Ovary (tissue), 9 donors: ENCODE measurements around the gene UQCRH. TPM values are rescaled to one million over a fixed set of nuclear protein-coding genes. Genes with fewer than 3 reads are reported as not detected.

Source experiments
- DNase-seq, 5 donors: peaks; one replicate each; pipeline ENCODE4 v3.0.0-alpha.2; 2019 to 2020
- H3K27ac ChIP-seq, 2 donors: fragments of 200-600 bp; one replicate each; pipeline versions ENCODE4 v1.5.1 to v1.8.0; 2019 to 2022
- H3K27me3 ChIP-seq: fragments of 200-600 bp; one replicate; pipeline ENCODE4 v1.8.0; 2022
- H3K36me3 ChIP-seq: fragments of 200-600 bp; sonication (generic); one replicate; pipeline ENCODE4 v1.5.1; 2019
- H3K4me1 ChIP-seq: one replicate; pipeline ENCODE4 v1.8.1; 2013; ENCODE audit warnings: mild to moderate bottlenecking, moderate library complexity; ENCODE audit not compliant: insufficient read depth
- H3K4me3 ChIP-seq: fragments of 200-600 bp; sonication (generic); one replicate; pipeline ENCODE4 v1.5.1; 2017
- H3K9me3 ChIP-seq, 2 donors: fragments of 200-600 bp in 1 of 2; sonication (generic) in 1 of 2; one replicate each; pipeline versions ENCODE4 v1.5.1 to v1.8.1; 2013 to 2019; ENCODE audit warnings: mild to moderate bottlenecking in 1 of 2, moderate library complexity in 1 of 2
- CTCF ChIP-seq, 3 donors: fragments of 450-650 bp in 2 of 3; fragments of 200-600 bp in 1 of 3; IDR thresholded peaks; one replicate each; pipeline versions ENCODE4 v1.5.1 to v1.8.0; 2016 to 2022; ENCODE audit warnings: antibody characterized with exemption in 3 of 3, mild to moderate bottlenecking in 1 of 3
- EP300 ChIP-seq: sonication (generic); formaldehyde crosslinking; IDR thresholded peaks from one replicate; pipeline ENCODE4 v1.6.1; 2017; ENCODE audit warnings: antibody characterized with exemption
- POLR2A ChIP-seq: fragments of 450-650 bp; IDR thresholded peaks from one replicate; pipeline ENCODE4 v1.6.1; 2017; ENCODE audit warnings: antibody characterized with exemption, mild to moderate bottlenecking, moderate library complexity
- WGBS, 3 donors: extraction: QIAGEN DNeasy Blood & Tissue Kit in 1 of 3; methylation state at CpG; one replicate each; pipeline versions ENCODE4 v1.1.5 to v1.1.7; 2013 to 2017; 5-methylcytosine and 5-hydroxymethylcytosine counted together
- intact Hi-C, 4 donors: fragments of 100-400 bp; cut with DNase I; formaldehyde crosslinking; loops; one replicate each; pipeline versions ENCODE4 v1.11.0 to v1.15.1; 2022 to 2023
- polyA plus RNA-seq, 2 donors: library from polyadenylated mRNA; stranded (reverse); fragments of 200-250 nt in 1 of 2; fragments of 350-450 nt in 1 of 2; fragmentation: Illumina TruSeq in 1 of 2; extraction: RNeasy Lipid Tissue Mini Kit (QIAGEN cat#74804) in 1 of 2; gene quantifications; one replicate each; pipeline ENCODE4 v1.2.3, GENCODE V29; 2013 to 2014
- total RNA-seq, 7 donors: library from RNA; depleted of rRNA in 2 of 7; stranded (reverse); fragments of >200 nt in 2 of 7; fragmentation: NEBNext Ultra II Directional in 3 of 7; extraction: Animal tissue kit (Norgen Biotek cat#: 25700) in 3 of 7; gene quantifications; one replicate each; pipeline versions ENCODE4 v1.1.0 to v1.2.4, GENCODE V29; 2016 to 2023
- donor health status: DM: no; HTN: no; CAD: no; lungs with moderate emphysema.
- donor health status: DM: no; HTN: no; CAD: no.
- donor health status: Bipolar disorder and iron deficiency.
- donor health status: DM: yes; HTN: yes; CAD: no.
- donor health status: DM: no; HTN: no; CAD: no.
- donor health status: DM: yes; HTN: yes; CAD: no.

The UQCRH gene
- total and polyA plus RNA-seq, 9 donors: 140 to 453 (median 217) TPM

GRCh38 chr1:46284058-46284457, 19.4 kb upstream of the UQCRH start:
- no peak for DNase-seq
- no peaks in the 10 kb centered on the region for H3K27me3 ChIP-seq
- TF ChIP-seq EP300 (no peak), CTCF (IDR thresholded peaks at IDR 0.05) (no peak), POLR2A (no peak)
- H3K27ac ChIP-seq: no peak overlapping the region
- 71 to 84% (median 82%) methylated on average over 1 of the region's 1 CpG for WGBS, 3 donors
- intact Hi-C loops: no loop called here
- no peak overlapping the region for H3K4me3 ChIP-seq
- no peaks in the 10 kb centered on the region for H3K4me1 ChIP-seq
- no peaks in the 10 kb centered on the region for H3K36me3 ChIP-seq
- H3K9me3 ChIP-seq: no peaks in the 10 kb centered on the region

- no peaks in the 10 kb centered on the region for H3K36me3 ChIP-seq
- WGBS, 3 donors: 73 to 84% (median 81%) methylated on average over 3 of the region's 3 CpGs
- no peak for DNase-seq
These were observed 18.6 kb upstream of the UQCRH start for GRCh38 chr1:46284597-46285564.

GRCh38 chr1:46285730-46286477, 17.6 kb upstream of the UQCRH start:
- DNase-seq: no peak
- Histone ChIP-seq H3K4me1 (no peaks in the 10 kb centered on the region), H3K36me3 (no peaks in the 10 kb centered on the region)

More at GRCh38 chr1:46284597-46285564, 18.6 kb upstream of the UQCRH start:
- no peaks in the 10 kb centered on the region for H3K9me3 ChIP-seq
- intact Hi-C loops: no loop called here
- H3K27me3 ChIP-seq: no peaks in the 10 kb centered on the region
- no peak for TF ChIP-seq CTCF (IDR thresholded peaks at IDR 0.05)
- TF ChIP-seq POLR2A: no peak
- no peak for TF ChIP-seq EP300
- H3K4me3 ChIP-seq: no peak overlapping the region
- H3K27ac ChIP-seq: no peak overlapping the region
- H3K4me1 ChIP-seq: no peaks in the 10 kb centered on the region

GRCh38 chr1:46288485-46289133, 14.9 kb upstream of the UQCRH start:
- Histone ChIP-seq H3K36me3 (no peaks in the 10 kb centered on the region), H3K4me3 (no peak overlapping the region), H3K27me3 (no peaks in the 10 kb centered on the region), H3K27ac (no peak overlapping the region), H3K4me1 (no peaks in the 10 kb centered on the region), H3K9me3 (no peaks in the 10 kb centered on the region)
- no peak for DNase-seq
- intact Hi-C loops: no loop called here
- WGBS, 3 donors: 83 to 94% (median 87%) methylated on average over 1 of the region's 1 CpG
- TF ChIP-seq CTCF (IDR thresholded peaks at IDR 0.05) (no peak), EP300 (no peak), POLR2A (no peak)

More at GRCh38 chr1:46285730-46286477, 17.6 kb upstream of the UQCRH start:
- H3K9me3 ChIP-seq: no peaks in the 10 kb centered on the region
- intact Hi-C loops: no loop called here
- TF ChIP-seq POLR2A (no peak), EP300 (no peak)
- no peak overlapping the region for H3K4me3 ChIP-seq
- no peak overlapping the region for H3K27ac ChIP-seq
- 85 to 88% (median 87%) methylated on average over 27 of the region's 27 CpGs for WGBS, 3 donors
- no peaks in the 10 kb centered on the region for H3K27me3 ChIP-seq
